Measurements from ENCODE around the gene NCKAP5.

Gene NCKAP5

DNA sequence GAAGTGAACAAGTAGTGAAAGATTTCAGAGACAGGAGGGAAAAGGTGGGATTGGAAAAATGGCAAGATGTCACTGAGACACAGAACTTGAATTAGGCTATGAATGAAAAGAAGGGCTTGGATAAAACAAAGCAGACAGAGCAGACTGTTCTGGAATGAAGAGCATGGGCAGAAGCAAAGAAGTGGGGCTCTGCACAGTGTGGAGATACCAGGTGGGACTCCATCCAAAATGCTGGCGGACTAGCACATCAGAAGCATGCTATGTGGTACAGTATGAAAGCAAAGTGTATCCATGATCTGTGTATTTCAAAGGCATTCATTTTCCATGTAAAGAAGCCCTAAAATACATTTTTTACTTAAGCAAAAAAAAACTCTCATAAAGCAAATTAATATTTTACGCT is 487.4 kb downstream of the NCKAP5 start:
- DNase-seq (ENCODE audit: low read depth), result no peak

DNA sequence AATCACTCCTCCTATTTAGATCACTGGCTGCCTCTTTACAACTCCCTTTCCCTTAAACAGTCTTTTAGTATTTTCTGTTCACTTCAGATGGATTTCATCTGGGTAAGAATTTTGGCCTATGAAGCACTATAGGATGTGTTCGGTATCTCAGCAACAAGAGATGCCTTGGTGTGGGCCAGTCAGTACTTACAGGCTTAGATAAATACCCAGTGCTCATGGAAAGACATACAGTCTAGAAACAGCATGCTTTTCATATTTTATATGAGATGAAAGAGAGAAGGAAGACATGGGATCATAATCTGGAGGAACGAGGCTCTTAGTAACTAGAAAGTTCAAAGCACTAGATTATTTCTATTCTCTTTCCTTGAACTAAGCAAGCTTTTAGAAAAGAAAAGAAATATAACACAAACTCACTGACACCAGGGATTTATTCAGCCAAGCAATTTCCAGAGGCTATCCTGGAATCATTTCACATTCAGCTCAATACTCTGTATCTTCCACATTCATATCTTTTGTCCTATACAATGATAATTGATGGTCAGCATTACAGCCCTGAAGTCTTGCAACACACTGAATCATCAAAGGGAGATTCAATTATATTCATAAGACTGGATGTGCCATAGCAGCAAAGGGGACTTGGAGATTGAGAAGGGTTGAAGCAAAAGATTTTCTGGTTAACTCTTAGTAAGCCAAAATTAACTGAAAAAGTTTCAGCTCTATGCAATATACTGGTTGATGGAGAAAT is 489.4 kb downstream of the NCKAP5 start:
- DNase-seq (ENCODE audit: low read depth), result no peak

GRCh38 chr2:133077269-133077822 is 490.9 kb downstream of the NCKAP5 start:
- no peak for DNase-seq (ENCODE audit: low read depth)

DNA sequence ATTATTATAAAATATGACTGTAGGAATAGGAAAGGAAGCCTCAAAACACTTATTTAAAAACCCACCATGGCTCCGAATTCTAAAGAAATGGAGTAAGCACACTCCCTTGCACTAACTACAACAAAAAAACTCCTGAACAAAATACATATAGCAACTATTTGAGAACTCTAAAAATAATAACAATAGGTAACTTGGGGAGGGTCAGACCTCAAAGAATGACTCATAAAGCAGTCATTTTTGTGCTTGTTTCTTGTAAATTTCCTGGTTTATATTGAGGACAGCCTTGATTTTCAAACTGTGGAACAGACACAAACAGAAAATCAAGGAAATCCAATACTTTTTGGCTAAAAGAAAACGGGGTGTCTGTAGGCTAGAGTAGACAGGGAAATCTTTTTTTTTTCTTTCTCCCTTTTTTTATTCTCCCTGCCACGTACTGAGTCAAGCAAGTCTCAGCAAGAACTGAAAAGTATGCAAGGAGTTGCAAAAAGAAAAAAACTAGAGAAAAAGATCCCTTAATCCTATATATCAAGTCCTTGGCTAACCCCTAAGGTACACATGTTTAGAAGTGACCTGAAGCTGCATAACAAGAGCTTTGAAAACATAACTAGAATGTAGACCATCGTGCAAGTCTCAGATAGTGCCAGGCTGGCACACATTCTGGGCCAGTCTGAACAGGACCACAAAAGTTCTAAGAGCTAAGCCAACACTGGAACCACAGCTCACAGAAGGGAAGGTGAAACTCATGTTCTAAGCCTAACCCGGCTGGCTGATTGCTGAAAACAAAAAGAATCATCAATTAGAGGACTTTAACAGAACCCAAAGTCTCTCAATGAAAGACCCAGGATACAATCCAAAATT is 495.2 kb downstream of the NCKAP5 start:
- DNase-seq (ENCODE audit: low read depth), result no peak

GRCh38 chr2:133063775-133064174 is 504.5 kb downstream of the NCKAP5 start:
- no peak for DNase-seq (ENCODE audit: low read depth)

DNA sequence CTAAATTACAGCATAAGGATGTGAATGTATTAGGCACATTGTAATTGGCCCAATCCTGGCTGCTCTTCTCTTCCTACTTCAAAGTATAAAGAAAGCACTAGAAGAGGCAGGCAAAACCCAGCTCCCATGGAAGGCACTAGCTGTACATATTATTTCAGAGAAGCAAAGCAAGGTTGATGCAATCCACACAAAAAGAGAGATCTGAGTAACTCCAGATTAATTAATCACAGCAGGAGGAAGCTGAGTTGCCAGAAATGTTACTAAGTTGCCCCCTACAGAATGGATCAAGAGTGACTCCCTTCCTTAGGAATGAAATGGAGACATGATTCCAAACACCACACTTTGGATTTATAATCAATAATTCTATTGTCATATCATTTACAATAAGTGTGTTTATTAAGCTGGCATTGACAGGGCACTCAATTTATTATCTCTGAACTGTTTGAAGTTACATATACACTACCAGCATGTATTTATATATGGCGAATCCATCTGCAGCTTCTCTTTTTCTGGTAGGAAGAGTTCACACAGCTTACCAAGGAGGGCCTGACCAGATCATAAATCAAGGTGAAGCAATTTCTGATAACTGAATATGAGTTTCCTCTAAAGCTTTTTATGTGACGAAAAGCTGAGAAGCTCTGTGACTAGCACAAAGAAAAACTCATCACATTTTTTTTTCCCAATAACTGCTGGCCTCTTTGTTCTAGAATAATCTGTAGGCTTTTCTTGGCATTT is 505.2 kb downstream of the NCKAP5 start:
- DNase-seq (ENCODE audit: low read depth), result no peak

DNA sequence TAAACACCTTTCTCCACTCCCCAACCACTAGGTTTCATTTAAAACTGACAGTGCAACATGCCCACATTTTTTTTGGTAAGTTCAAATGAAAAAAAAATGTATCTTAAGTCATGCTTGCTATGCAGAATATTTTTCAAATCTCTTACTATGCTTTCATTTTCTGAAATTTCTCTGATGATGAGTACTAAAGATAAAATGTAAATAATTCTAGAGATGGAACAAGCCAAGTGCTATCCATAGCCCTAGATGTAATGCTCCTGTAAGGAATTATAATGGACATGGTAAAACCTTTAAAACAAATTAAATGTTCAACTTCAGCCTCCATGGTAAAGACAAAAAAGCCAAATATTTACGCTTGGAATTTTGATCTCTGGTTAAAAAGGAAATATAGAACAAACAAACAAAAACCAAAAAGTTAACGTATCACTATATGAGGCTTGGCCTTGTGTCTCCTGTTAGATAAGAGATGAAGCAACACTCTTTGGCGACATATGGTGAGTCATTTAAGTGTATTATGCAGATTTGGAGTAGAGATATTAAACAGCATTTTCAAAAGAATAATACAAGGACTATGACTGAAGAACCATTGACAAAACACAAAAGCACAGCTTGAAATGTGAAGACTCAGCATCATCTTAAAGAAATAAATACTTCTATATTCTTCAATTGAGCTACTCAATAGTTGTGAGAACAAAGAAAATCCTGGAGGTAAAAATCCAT is 506.2 kb downstream of the NCKAP5 start:
- DNase-seq (ENCODE audit: low read depth), result no peak

GRCh38 chr2:133054297-133054696 is 514.0 kb downstream of the NCKAP5 start:
- DNase-seq (ENCODE audit: low read depth), result no peak

- no peak for DNase-seq (ENCODE audit: low read depth)
Measured at GRCh38 chr2:133053541-133053940, 514.7 kb downstream of the NCKAP5 start.

DNA sequence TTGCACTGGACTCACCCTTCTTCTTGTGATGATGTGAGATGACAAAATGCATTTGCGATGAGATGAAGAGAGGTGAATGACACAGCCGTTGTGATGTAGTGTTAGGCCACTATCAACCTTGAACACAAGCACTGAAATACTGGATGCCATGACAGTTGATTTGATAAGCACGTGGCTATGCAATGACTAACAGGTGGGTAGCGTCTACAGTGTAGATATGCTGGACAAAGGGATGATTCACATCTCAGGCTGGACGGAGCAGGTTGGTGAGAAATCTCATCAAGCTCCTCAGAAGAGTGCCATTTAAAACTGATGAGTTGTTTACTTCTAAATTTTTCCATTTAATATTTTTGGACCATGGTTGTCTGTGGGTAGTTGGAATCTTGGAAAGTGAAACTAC is 522.5 kb downstream of the NCKAP5 start:
- DNase-seq (ENCODE audit: low read depth), result no peak

DNA sequence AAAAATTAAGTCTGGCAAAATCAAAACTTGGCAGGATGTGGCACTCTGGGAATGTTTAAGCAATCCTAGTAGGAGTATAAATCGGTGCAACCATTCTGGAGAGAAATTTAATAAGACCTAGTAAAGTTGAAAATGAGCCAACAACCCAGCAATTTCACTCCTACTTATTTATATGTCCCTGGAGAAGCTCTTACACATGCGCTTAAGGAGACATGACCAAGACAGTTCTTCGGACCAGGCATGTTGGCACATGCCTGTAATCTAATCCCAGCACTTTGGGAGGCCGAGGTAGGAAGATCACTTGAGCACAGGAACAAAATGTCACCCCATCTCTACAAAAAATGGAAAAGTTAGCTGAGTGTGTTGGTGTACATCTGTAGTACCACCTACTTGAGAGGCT is 523.7 kb downstream of the NCKAP5 start:
- DNase-seq (ENCODE audit: low read depth), result no peak

GRCh38 chr2:133040170-133040569 is 528.1 kb downstream of the NCKAP5 start:
- DNase-seq (ENCODE audit: low read depth), result peak; percentile 45

- DNase-seq (ENCODE audit: low read depth), result no peak
Measured at GRCh38 chr2:133039531-133039930, 528.7 kb downstream of the NCKAP5 start.

- no peak for DNase-seq (ENCODE audit: low read depth)
Measured at GRCh38 chr2:133026536-133027177, 541.6 kb downstream of the NCKAP5 start.

DNA sequence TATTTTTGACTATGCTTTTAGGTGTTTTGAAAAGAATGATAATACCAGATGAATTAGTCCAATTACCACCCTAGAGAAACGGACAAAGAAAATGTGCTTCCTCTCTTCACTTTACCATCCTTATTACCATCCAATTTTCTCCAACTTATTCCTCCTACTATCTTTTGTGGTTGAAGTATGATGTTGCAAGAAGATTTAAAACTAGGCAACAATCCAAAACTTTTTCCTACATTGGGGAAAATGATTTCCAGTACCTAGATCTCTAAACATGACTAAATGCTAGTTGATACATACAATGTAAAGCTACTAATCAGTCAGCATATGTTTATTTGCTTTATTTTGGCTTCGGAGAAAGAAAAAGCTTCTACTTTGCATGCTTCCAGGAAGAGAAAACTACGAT is 543.3 kb downstream of the NCKAP5 start:
- DNase-seq (ENCODE audit: low read depth), result no peak

DNA sequence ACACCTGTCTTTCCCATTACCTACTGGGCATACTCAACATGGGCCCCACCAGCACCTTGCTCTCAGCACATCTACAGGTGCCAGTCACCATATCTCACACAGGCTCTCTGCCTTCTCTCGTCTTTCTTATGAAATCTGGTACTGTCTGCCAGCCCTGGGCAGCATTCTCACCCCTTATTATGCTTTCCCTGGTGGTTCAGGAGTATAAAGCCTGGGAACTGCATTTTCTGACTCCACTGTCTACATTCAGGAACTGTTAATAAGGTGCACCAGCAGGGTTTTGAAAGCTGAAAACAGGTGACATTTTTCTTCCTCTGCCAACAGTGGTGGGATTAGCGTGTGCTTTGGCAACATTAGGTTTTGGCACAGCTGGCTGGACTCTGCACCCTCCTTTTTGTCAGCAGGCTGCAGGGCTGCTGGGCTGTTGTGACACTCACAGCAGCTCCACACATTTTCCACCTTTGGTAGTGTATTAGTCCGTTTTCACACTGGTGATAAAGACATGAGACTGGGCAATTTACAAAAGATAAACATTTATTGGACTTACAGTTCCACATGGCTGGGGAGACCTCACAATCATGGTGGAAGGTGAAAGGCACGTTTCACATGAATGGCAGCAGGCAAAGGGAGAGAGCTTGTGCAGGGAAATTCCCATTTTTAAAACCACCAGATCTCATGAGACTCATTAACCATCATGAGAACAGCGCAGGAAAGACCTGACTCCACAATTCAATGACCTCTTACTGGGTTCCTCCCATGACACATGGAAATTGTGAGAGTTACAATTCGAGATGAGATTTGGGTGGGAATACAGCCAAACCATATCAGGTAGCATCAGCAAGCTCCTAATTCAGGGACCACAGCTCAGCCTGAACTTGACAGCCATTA is 555.2 kb downstream of the NCKAP5 start:
- DNase-seq (ENCODE audit: low read depth), result no peak

DNA sequence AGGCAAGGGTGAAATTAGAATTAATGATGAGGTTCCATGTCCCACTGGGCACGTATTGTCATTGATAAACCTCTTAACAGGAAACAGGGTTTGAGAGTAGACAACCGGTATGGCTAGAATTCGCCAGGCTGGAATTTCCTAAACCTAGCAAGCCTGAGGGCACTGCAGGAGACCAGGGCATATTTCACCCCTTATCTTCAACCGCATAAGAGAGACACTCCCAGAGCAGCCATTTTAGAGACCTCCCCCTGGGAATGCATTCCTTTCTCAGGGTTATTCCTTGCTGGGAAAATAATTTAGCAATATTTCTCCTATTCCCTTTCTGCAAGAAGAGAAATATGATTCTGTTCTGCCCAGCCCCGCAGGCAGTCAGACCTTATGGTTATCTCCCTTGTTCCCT is 563.6 kb downstream of the NCKAP5 start:
- no peak for DNase-seq (ENCODE audit: low read depth)

- DNase-seq (ENCODE audit: low read depth), result no peak
Measured at GRCh38 chr2:132999421-132999820, 568.8 kb downstream of the NCKAP5 start.

DNA sequence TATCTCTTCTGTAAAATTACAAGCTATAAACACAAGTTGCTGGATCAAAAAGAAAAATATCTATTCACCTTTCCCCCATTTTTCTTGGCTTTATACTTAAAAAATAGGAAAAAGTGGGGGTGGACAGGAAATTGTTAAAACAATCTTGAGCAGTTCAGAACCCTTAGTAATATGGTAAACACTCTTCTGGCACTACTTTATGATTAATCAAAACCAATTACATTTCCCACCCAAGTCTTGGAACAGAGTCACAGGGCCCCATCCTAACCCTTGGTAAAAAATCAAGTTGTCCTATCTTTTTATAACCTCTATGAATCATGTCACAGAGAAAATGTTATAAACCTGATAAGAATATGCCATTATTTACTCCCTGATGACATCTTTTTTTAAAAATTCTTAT is 570.0 kb downstream of the NCKAP5 start:
- DNase-seq (ENCODE audit: low read depth), result no peak

GRCh38 chr2:132991471-132992045 is 576.7 kb downstream of the NCKAP5 start:
- DNase-seq (ENCODE audit: low read depth), result no peak

Data from HS-27A (cell line).